Psoas muscle (tissue), 8 donors: Measurements from ENCODE around the gene NSFL1C. TPM values are rescaled to one million over a fixed set of nuclear protein-coding genes. Genes with fewer than 3 reads are reported as not detected.
A peak's percentile ranks its signal among the peaks of the same experiment; 100 is the strongest.

Experiments used
- ATAC-seq, 4 donors: fragments of 200-7000 bp; cut with Tn5 transposase; one replicate each; pipeline ENCODE4 v1.9.1; 2020; ENCODE audit warnings: moderate library complexity in 3 of 4, mild to moderate bottlenecking in 2 of 4
- DNase-seq, 2 donors: peaks; one replicate each; pipeline ENCODE4 v3.0.0-alpha.2; 2020
- H3K27ac ChIP-seq: fragments of 200-600 bp; one replicate; pipeline ENCODE4 v1.8.0; 2022
- H3K27me3 ChIP-seq, 3 donors: fragments of 200-600 bp in 1 of 3; one replicate each; pipeline versions ENCODE4 v1.6.1 to v1.8.0; 2013 to 2022; ENCODE audit warnings: low read length in 2 of 3, mild to moderate bottlenecking in 2 of 3, moderate library complexity in 1 of 3; ENCODE audit not compliant: insufficient read depth in 3 of 3
- H3K36me3 ChIP-seq, 2 donors: fragments of 200-600 bp in 1 of 2; one replicate each; pipeline versions ENCODE4 v1.6.1 to v1.8.0; 2013 to 2022; ENCODE audit warnings: low read depth in 1 of 2, mild to moderate bottlenecking in 1 of 2, moderate library complexity in 1 of 2; ENCODE audit not compliant: insufficient read depth in 1 of 2
- H3K4me1 ChIP-seq: fragments of 200-600 bp; one replicate; pipeline ENCODE4 v1.8.0; 2022
- H3K4me3 ChIP-seq: fragments of 200-600 bp; one replicate; pipeline ENCODE4 v1.8.0; 2022; ENCODE audit warnings: mild to moderate bottlenecking
- H3K9me3 ChIP-seq: fragments of 200-600 bp; one replicate; pipeline ENCODE4 v1.8.0; 2022
- WGBS, 3 donors: extraction: QIAGEN DNeasy Blood & Tissue Kit; methylation state at CpG; one replicate each; pipeline versions ENCODE4 v1.1.6 to v1.1.7; 2013; 5-methylcytosine and 5-hydroxymethylcytosine counted together
- intact Hi-C, 2 donors: fragments of 100-400 bp; cut with DNase I; formaldehyde crosslinking; loops; one replicate each; pipeline versions ENCODE4 v1.11.0 to v1.14.2; 2022
- polyA plus RNA-seq, 3 donors: library from polyadenylated mRNA; stranded (reverse); fragments of 200-250 nt; gene quantifications; one replicate each; pipeline ENCODE4 v1.2.3, GENCODE V29; 2013
- total RNA-seq, 4 donors: library from RNA; stranded (reverse); fragmentation: NEBNext Ultra II Directional in 2 of 4; extraction: Animal tissue kit (Norgen Biotek cat#: 25700) in 2 of 4; gene quantifications; one replicate each; pipeline versions ENCODE4 v1.2.1 to v1.2.4, GENCODE V29; 2021 to 2023
- TF ChIP-seq, protein P1 (sequence below): fragments of 200-600 bp; IDR thresholded peaks from one replicate; pipeline ENCODE4 v1.8.0; 2022; ENCODE audit warnings: antibody characterized with exemption
- donor health status: healthy with polysubstance abuse.
- donor health status: DM: no; HTN: no; CAD: no; lungs with moderate emphysema.
- donor health status: Bipolar disorder and iron deficiency.
- donor health status: healthy.
- donor health status: DM: yes; HTN: yes; CAD: no.
- donor health status: DM: no; HTN: no; CAD: no.
- donor health status: DM: no; HTN: no; CAD: no.
- donor health status: DM: yes; HTN: yes; CAD: no.

NSFL1C gene
- total and polyA plus RNA-seq, 7 donors = 82.8 to 135 (median 107) TPM

DNA sequence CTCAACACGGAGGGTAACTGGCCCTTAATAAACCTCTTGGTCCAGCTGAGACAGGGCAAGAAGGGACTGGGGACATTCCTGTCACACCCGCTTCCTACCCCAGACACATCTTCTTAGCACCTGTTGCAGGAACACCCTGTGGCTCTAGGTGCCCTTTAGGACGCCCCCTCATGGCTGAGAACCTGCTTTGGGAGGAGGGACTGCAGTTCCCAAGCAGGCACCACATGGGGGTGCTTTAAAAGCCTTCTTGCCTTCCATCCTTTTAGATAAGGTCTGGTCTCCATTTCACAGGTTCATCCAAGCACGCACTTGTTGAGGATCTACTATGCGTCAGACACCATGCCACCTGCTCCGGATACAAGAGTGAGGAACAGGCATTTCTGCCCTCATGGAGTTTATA is 26.6 kb downstream of the NSFL1C start:
- 77 to 86% (median 78%) methylated on average over 6 of the region's 6 CpGs for whole genome bisulfite sequencing, 3 donors
- peaks cover 14 to 78% of the 10 kb centered on the region in 2 donors for H3K36me3 ChIP-seq
- intact Hi-C loops = no loop called here
- ATAC-seq = peak in 1 of 4 donors; percentile 26
- DNase-seq = no peak
- H3K27me3 ChIP-seq = no peaks in the 10 kb centered on the region
- TF ChIP-seq, protein P1, sequence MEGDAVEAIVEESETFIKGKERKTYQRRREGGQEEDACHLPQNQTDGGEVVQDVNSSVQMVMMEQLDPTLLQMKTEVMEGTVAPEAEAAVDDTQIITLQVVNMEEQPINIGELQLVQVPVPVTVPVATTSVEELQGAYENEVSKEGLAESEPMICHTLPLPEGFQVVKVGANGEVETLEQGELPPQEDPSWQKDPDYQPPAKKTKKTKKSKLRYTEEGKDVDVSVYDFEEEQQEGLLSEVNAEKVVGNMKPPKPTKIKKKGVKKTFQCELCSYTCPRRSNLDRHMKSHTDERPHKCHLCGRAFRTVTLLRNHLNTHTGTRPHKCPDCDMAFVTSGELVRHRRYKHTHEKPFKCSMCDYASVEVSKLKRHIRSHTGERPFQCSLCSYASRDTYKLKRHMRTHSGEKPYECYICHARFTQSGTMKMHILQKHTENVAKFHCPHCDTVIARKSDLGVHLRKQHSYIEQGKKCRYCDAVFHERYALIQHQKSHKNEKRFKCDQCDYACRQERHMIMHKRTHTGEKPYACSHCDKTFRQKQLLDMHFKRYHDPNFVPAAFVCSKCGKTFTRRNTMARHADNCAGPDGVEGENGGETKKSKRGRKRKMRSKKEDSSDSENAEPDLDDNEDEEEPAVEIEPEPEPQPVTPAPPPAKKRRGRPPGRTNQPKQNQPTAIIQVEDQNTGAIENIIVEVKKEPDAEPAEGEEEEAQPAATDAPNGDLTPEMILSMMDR = no peak
- no peaks in the 10 kb centered on the region for H3K9me3 ChIP-seq
- no peaks in the 10 kb centered on the region for H3K4me1 ChIP-seq
- H3K4me3 ChIP-seq = no peak overlapping the region
- H3K27ac ChIP-seq = no peak overlapping the region

GRCh38 chr20:1438361-1438760 is 28.3 kb downstream of the NSFL1C start:
- DNase-seq (no peak), ATAC-seq (peak in 1 of 4 donors; percentile 14)
- Histone ChIP-seq H3K27me3 (no peaks in the 10 kb centered on the region), H3K4me1 (no peaks in the 10 kb centered on the region), H3K27ac (no peak overlapping the region), H3K36me3 (peaks cover 15 to 70% of the 10 kb centered on the region in 2 donors), H3K4me3 (no peak overlapping the region), H3K9me3 (no peaks in the 10 kb centered on the region)
- WGBS, 3 donors = 46 to 53% (median 47%) methylated on average over 1 of the region's 1 CpG
- intact Hi-C loops = loop anchor here (2.0 to 5.0 kb wide), 2 partner anchors 41 to 126 kb away; no protein-coding TSS in a partner anchor
- TF ChIP-seq, protein P1 = no peak

- ATAC-seq = peak; percentile 66 to 87 (median 72)
- 31 to 34% (median 33%) methylated on average over 5 of the region's 5 CpGs for WGBS, 3 donors
These were observed 29.3 kb downstream of the NSFL1C start for GRCh38 chr20:1437235-1437904.

DNA sequence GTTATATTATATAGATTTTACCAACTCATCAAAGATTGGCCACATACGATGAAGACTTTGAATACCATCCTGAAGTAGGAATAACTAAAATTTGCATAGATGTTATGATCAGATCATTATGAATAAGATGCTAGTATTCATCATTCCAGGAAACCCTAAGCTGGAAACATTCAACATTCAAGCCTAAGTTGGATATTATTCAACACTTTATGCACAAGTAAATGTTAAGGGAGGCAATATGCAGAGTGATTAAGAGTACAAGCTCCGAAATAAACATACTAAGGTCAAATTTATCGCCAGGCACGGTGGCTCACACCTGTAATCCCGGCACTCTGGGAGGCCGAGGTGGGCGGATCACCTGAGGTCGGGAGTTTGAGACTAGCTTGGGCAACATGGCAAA is 30.4 kb downstream of the NSFL1C start:
- intact Hi-C loops = loop anchor here in 1 of 2 donors (5.0 kb wide), 1 partner anchor 39 kb away; no protein-coding TSS in a partner anchor
- Histone ChIP-seq H3K36me3 (peaks cover 2 to 49% of the 10 kb centered on the region in 2 donors), H3K27me3 (no peaks in the 10 kb centered on the region), H3K4me3 (no peak overlapping the region), H3K4me1 (no peaks in the 10 kb centered on the region), H3K9me3 (no peaks in the 10 kb centered on the region), H3K27ac (no peak overlapping the region)
- DNase-seq = no peak
- WGBS, 3 donors = 88 to 90% (median 89%) methylated on average over 8 of the region's 8 CpGs
- no peak for ATAC-seq
- TF ChIP-seq, protein P1 = no peak

More at GRCh38 chr20:1437235-1437904, 29.3 kb downstream of the NSFL1C start:
- H3K27ac ChIP-seq = no peak overlapping the region
- TF ChIP-seq, protein P1 = peak; percentile 82
- no peaks in the 10 kb centered on the region for H3K4me1 ChIP-seq
- peak; percentile 67 to 87 for DNase-seq
- H3K4me3 ChIP-seq = no peak overlapping the region
- intact Hi-C loops = loop anchor here in 1 of 2 donors (1.0 to 5.0 kb wide), 2 partner anchors 40 to 124 kb away; no protein-coding TSS in a partner anchor
- peaks cover 9 to 60% of the 10 kb centered on the region in 2 donors for H3K36me3 ChIP-seq
- no peaks in the 10 kb centered on the region for H3K9me3 ChIP-seq
- no peaks in the 10 kb centered on the region for H3K27me3 ChIP-seq
